ENCODE results near the gene COQ6.
"Not testable (repeated sequence)": the region's sequence is repeated elsewhere in the genome, so short reads cannot be mapped to it uniquely, and the experiment has no call there.

DNA sequence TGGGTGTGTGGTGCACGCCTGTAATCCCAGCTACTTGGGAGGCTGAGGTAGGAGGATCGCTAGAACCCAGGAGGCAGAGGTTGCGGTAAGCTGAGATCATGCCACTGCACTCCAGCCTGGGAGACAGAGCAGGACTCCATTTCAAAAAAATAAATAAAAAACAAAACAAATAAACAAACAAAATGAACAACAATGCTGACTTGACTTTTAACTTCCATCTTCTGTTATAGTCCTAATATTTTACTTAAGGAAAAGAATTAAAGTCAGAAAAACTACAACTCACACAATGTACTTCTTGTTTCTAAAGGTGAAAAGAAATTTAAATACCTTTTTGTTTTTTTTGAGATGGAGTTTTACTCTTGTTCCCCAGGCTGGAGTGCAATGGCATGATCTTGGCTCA is 55.6 kb downstream of the COQ6 start:
- TF ChIP-seq, protein P1, sequence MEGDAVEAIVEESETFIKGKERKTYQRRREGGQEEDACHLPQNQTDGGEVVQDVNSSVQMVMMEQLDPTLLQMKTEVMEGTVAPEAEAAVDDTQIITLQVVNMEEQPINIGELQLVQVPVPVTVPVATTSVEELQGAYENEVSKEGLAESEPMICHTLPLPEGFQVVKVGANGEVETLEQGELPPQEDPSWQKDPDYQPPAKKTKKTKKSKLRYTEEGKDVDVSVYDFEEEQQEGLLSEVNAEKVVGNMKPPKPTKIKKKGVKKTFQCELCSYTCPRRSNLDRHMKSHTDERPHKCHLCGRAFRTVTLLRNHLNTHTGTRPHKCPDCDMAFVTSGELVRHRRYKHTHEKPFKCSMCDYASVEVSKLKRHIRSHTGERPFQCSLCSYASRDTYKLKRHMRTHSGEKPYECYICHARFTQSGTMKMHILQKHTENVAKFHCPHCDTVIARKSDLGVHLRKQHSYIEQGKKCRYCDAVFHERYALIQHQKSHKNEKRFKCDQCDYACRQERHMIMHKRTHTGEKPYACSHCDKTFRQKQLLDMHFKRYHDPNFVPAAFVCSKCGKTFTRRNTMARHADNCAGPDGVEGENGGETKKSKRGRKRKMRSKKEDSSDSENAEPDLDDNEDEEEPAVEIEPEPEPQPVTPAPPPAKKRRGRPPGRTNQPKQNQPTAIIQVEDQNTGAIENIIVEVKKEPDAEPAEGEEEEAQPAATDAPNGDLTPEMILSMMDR (IDR thresholded peaks at IDR 0.05), result not testable (repeated sequence)
- TF ChIP-seq POLR2A (IDR thresholded peaks at IDR 0.05), result not testable (repeated sequence)

Measured in Peyer's patch (tissue), 4 donors.